SKM-1 treated with dmso at 0.1 percent for 144 hours (cell line): Measurements from ENCODE around the gene EZR.

ENCODE experiments used
- DNase-seq: peaks from one replicate; lab custom pipeline; 2025; ENCODE audit not compliant: unreplicated experiment; lab: John Stamatoyannopoulos, UW

Gene EZR

GRCh38 chr6:158819977-158820622 lies 932 bp upstream of the EZR start:
- DNase-seq: no peak

GRCh38 chr6:158818581-158819212 lies 471 bp downstream of the EZR start:
- peak; percentile 29 for DNase-seq

GRCh38 chr6:158817728-158818580 lies 1.2 kb downstream of the EZR start:
- DNase-seq: peak; percentile 59

GRCh38 chr6:158816803-158817727 lies 2.1 kb downstream of the EZR start:
- DNase-seq: no peak

GRCh38 chr6:158816329-158816728 lies 2.8 kb downstream of the EZR start:
- DNase-seq: no peak

GRCh38 chr6:158815907-158816306 lies 3.3 kb downstream of the EZR start:
- no peak for DNase-seq

GRCh38 chr6:158815379-158815724 lies 3.8 kb downstream of the EZR start:
- DNase-seq: no peak

- DNase-seq: no peak
These were observed 6.1 kb downstream of the EZR start for GRCh38 chr6:158813032-158813431.

GRCh38 chr6:158812611-158813010 lies 6.6 kb downstream of the EZR start:
- DNase-seq: no peak

- DNase-seq: no peak
These were observed 8.7 kb downstream of the EZR start for GRCh38 chr6:158810155-158811095.

GRCh38 chr6:158808941-158809678 lies 10.1 kb downstream of the EZR start:
- no peak for DNase-seq

GRCh38 chr6:158808442-158808833 lies 10.7 kb downstream of the EZR start:
- no peak for DNase-seq

GRCh38 chr6:158807515-158808441 lies 11.4 kb downstream of the EZR start:
- no peak for DNase-seq

- no peak for DNase-seq
These were observed 13.3 kb downstream of the EZR start for GRCh38 chr6:158805698-158806377.

- DNase-seq: no peak
These were observed 15.0 kb downstream of the EZR start for GRCh38 chr6:158804207-158804606.

- peak; percentile 37 for DNase-seq
These were observed 15.4 kb downstream of the EZR start for GRCh38 chr6:158803733-158804143.

GRCh38 chr6:158801655-158802294 lies 17.4 kb downstream of the EZR start:
- no peak for DNase-seq
